ENCODE measurements around the gene STX17.

DNA sequence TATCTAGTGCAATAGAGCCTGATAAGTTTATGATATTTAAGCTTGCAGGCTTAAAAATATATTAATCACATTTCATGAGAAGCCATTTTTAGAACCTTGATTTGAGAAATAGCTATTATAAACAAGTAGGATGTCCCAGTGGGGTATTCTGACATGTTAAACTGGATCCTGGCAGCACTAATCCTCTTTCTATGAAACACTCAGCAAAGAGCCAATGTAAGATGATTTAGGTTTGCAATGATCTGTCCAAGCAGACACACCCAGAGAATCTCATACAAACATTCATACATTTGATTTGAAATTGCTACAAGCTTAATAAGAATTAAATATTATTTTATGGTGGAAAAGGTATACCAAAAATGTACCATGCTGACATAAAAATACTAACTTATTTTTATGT is 105.8 kb downstream of the STX17 start:
- TF ChIP-seq, protein P1, sequence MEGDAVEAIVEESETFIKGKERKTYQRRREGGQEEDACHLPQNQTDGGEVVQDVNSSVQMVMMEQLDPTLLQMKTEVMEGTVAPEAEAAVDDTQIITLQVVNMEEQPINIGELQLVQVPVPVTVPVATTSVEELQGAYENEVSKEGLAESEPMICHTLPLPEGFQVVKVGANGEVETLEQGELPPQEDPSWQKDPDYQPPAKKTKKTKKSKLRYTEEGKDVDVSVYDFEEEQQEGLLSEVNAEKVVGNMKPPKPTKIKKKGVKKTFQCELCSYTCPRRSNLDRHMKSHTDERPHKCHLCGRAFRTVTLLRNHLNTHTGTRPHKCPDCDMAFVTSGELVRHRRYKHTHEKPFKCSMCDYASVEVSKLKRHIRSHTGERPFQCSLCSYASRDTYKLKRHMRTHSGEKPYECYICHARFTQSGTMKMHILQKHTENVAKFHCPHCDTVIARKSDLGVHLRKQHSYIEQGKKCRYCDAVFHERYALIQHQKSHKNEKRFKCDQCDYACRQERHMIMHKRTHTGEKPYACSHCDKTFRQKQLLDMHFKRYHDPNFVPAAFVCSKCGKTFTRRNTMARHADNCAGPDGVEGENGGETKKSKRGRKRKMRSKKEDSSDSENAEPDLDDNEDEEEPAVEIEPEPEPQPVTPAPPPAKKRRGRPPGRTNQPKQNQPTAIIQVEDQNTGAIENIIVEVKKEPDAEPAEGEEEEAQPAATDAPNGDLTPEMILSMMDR (IDR thresholded peaks at IDR 0.05), result no peak
- TF ChIP-seq POLR2A (IDR thresholded peaks at IDR 0.05) (no peak), POLR2AphosphoS5 (IDR thresholded peaks at IDR 0.05) (no peak)

Measured in gastroesophageal sphincter (tissue), 3 donors.